Fibroblast of villous mesenchyme (primary cell): ENCODE results near the gene NDUFB11. TPM values are rescaled to one million over a fixed set of nuclear protein-coding genes. Genes with fewer than 3 reads are reported as not detected.
A peak's percentile ranks its signal among the peaks of the same experiment; 100 is the strongest.

Source experiments
- DNase-seq: peaks from one replicate; pipeline ENCODE4 v3.0.0-alpha.2; 2010; ENCODE audit warnings: low read depth
- H3K4me3 ChIP-seq: 2 replicates; pipeline ENCODE4 v1.5.1; 2011; ENCODE audit warnings: low read depth, mild to moderate bottlenecking, low read length
- CTCF ChIP-seq: IDR thresholded peaks from 2 replicates; pipeline ENCODE4 v1.5.1; 2012; ENCODE audit warnings: low read depth, mild to moderate bottlenecking, low read length; ENCODE audit not compliant: insufficient read depth
- total RNA-seq: library from RNA; depleted of rRNA; stranded (reverse); fragments of >200 nt; gene quantifications from 2 replicates; pipeline ENCODE4 v1.2.3, GENCODE V29; 2012

The NDUFB11 gene
- 55.3 and 83.1 TPM in 2 replicates for total RNA-seq

GRCh38 chrX:47144626-47145394, at the start of gene NDUFB11, which contains the start of gene RBM10:
TSS of gene NDUFB11 (minus strand) at chrX:47144702. CDS start at chrX:47144679, 23 bp downstream.
TSS of gene RBM10 (plus strand) at chrX:47145221. CDS start at chrX:47147482, 2,261 bp downstream.
- TF ChIP-seq CTCF: peak; percentile 67
- peak; percentile 96 for DNase-seq
- H3K4me3 ChIP-seq: peak within 1 kb of the TSS; percentile 81

GRCh38 chrX:47193475-47194193, 49.1 kb upstream of the NDUFB11 start, which contains the start of gene UBA1:
TSS of gene UBA1 (plus strand) at chrX:47193829. CDS start at chrX:47198803, 4,974 bp downstream.
- peak; percentile 96 for DNase-seq
- TF ChIP-seq CTCF: peak; percentile 71
- peak within 1 kb of the TSS; percentile 82 for H3K4me3 ChIP-seq

- no peak for DNase-seq
These were observed 47.4 kb upstream of the NDUFB11 start for GRCh38 chrX:47191806-47192401.

GRCh38 chrX:47191331-47191730, 46.8 kb upstream of the NDUFB11 start:
- DNase-seq: no peak
- no peak for TF ChIP-seq CTCF
- H3K4me3 ChIP-seq: peak overlapping the region; percentile 68

More at GRCh38 chrX:47191806-47192401, 47.4 kb upstream of the NDUFB11 start:
- H3K4me3 ChIP-seq: peak overlapping the region; percentile 68
- no peak for TF ChIP-seq CTCF

- peak overlapping the region; percentile 68 for H3K4me3 ChIP-seq
- no peak for TF ChIP-seq CTCF
- DNase-seq: peak; percentile 94
These were observed 46.2 kb upstream of the NDUFB11 start for GRCh38 chrX:47190445-47191269.

GRCh38 chrX:47189906-47190305, 45.4 kb upstream of the NDUFB11 start:
- no peak for DNase-seq
- TF ChIP-seq CTCF: no peak
- no peak overlapping the region for H3K4me3 ChIP-seq
